Activated naive CD4-positive, alpha-beta T cell treated with anti-CD3 and anti-CD28 coated beads, Interleukin-2, amount 50 U/mL, for 16 hours (primary cell): ENCODE measurements around the gene KIAA1671.

ENCODE experiments used
- DNase-seq: peaks from one replicate; pipeline ENCODE4 v3.0.0-alpha.2; 2020

KIAA1671 gene

GRCh38 chr22:24982301-24983056 is 30.0 kb downstream of the KIAA1671 start:
- DNase-seq = no peak

- no peak for DNase-seq
These were observed 30.6 kb downstream of the KIAA1671 start for GRCh38 chr22:24983151-24983550.

- DNase-seq = no peak
These were observed 31.6 kb downstream of the KIAA1671 start for GRCh38 chr22:24984122-24984521.

- no peak for DNase-seq
These were observed 33.3 kb downstream of the KIAA1671 start for GRCh38 chr22:24985826-24986214.

- DNase-seq = no peak
These were observed 34.3 kb downstream of the KIAA1671 start for GRCh38 chr22:24986816-24987215.

GRCh38 chr22:24989135-24989534 is 36.6 kb downstream of the KIAA1671 start:
- no peak for DNase-seq

- DNase-seq = no peak
These were observed 37.0 kb downstream of the KIAA1671 start for GRCh38 chr22:24989541-24989951.

GRCh38 chr22:24990344-24990905 is 37.9 kb downstream of the KIAA1671 start:
- DNase-seq = no peak

- DNase-seq = no peak
These were observed 40.4 kb downstream of the KIAA1671 start for GRCh38 chr22:24992946-24993345.

- DNase-seq = no peak
These were observed 41.7 kb downstream of the KIAA1671 start for GRCh38 chr22:24994070-24994763.

- no peak for DNase-seq
These were observed 43.2 kb downstream of the KIAA1671 start for GRCh38 chr22:24995649-24996180.

- no peak for DNase-seq
These were observed 44.0 kb downstream of the KIAA1671 start for GRCh38 chr22:24996420-24996952.

- no peak for DNase-seq
These were observed 44.5 kb downstream of the KIAA1671 start for GRCh38 chr22:24997023-24997422.

- no peak for DNase-seq
These were observed 48.2 kb downstream of the KIAA1671 start for GRCh38 chr22:25000686-25001085.

- DNase-seq = no peak
These were observed 49.9 kb downstream of the KIAA1671 start for GRCh38 chr22:25002241-25002985.

- no peak for DNase-seq
These were observed 53.8 kb downstream of the KIAA1671 start for GRCh38 chr22:25006354-25006753.

GRCh38 chr22:25007444-25008106 is 55.1 kb downstream of the KIAA1671 start:
- no peak for DNase-seq

GRCh38 chr22:25008666-25009065 is 56.1 kb downstream of the KIAA1671 start:
- DNase-seq = no peak

- no peak for DNase-seq
These were observed 60.2 kb downstream of the KIAA1671 start for GRCh38 chr22:25012741-25013143.

GRCh38 chr22:25013607-25014006 is 61.1 kb downstream of the KIAA1671 start:
- no peak for DNase-seq

GRCh38 chr22:25014896-25015755 is 62.6 kb downstream of the KIAA1671 start:
- no peak for DNase-seq
